ENCODE results near the gene PHAF1.

DNA sequence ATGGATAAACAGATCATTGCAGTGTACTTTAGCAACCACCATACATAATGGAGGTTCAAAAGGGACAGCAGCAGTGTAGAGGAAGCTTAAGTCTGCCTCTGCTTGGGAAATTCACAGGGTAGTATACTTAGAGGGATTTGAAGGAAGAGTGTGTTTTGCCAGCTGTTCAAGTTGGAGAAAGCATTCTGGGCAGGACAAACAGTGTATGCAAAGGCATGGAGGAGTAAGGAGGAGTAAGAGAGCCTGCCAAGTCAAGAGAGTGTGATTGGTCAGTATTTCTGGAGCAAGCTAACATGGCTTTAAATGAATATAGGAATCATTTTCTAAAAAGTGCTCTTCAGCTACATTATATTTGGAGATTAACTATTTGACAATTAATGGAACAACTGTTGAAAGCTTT is 22.9 kb upstream of the PHAF1 start:
- TF ChIP-seq POLR2A (IDR thresholded peaks at IDR 0.05) (no peak), EP300 (IDR thresholded peaks at IDR 0.05) (no peak), POLR2AphosphoS5 (IDR thresholded peaks at IDR 0.05) (no peak)
- TF ChIP-seq, protein P1, sequence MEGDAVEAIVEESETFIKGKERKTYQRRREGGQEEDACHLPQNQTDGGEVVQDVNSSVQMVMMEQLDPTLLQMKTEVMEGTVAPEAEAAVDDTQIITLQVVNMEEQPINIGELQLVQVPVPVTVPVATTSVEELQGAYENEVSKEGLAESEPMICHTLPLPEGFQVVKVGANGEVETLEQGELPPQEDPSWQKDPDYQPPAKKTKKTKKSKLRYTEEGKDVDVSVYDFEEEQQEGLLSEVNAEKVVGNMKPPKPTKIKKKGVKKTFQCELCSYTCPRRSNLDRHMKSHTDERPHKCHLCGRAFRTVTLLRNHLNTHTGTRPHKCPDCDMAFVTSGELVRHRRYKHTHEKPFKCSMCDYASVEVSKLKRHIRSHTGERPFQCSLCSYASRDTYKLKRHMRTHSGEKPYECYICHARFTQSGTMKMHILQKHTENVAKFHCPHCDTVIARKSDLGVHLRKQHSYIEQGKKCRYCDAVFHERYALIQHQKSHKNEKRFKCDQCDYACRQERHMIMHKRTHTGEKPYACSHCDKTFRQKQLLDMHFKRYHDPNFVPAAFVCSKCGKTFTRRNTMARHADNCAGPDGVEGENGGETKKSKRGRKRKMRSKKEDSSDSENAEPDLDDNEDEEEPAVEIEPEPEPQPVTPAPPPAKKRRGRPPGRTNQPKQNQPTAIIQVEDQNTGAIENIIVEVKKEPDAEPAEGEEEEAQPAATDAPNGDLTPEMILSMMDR (IDR thresholded peaks at IDR 0.05), result no peak
